GM23338 (cell line): ENCODE results near the gene EID1. TPM values are rescaled to one million over a fixed set of nuclear protein-coding genes. Genes with fewer than 3 reads are reported as not detected.

ENCODE experiments used
- ATAC-seq: fragments of 200-7000 bp; cut with Tn5 transposase; 3 replicates; pipeline ENCODE4 v1.9.1; 2020
- DNase-seq: peaks from one replicate; pipeline ENCODE4 v3.0.0-alpha.2; 2015; ENCODE audit warnings: low spot score
- H2AFZ ChIP-seq: fragments of 200-600 bp; sonication (generic); 2 replicates; pipeline ENCODE4 v1.8.0; 2016; ENCODE audit warnings: antibody characterized with exemption, mild to moderate bottlenecking, moderate library complexity
- H3F3A ChIP-seq: fragments of 200-600 bp; sonication (generic); replicated peaks from 2 replicates; pipeline ENCODE4 v1.8.0; 2017; ENCODE audit warnings: antibody characterized with exemption, mixed run types, low read depth
- H3K27ac ChIP-seq: fragments of 200-600 bp; sonication (generic); 2 replicates; pipeline ENCODE4 v1.6.1; 2016; ENCODE audit warnings: low read depth
- H3K27me3 ChIP-seq: fragments of 200-600 bp; sonication (generic); 2 replicates; pipeline ENCODE4 v1.8.0; 2016; ENCODE audit warnings: mild to moderate bottlenecking, mixed run types, moderate library complexity; ENCODE audit not compliant: insufficient read depth
- H3K36me3 ChIP-seq: fragments of 200-600 bp; sonication (generic); 2 replicates; pipeline ENCODE4 v1.8.0; 2016; ENCODE audit warnings: mild to moderate bottlenecking; ENCODE audit not compliant: insufficient read depth
- H3K4me1 ChIP-seq: fragments of 200-600 bp; sonication (generic); 2 replicates; pipeline ENCODE4 v1.8.0; 2016; ENCODE audit warnings: mild to moderate bottlenecking, moderate library complexity; ENCODE audit not compliant: insufficient read depth
- H3K4me2 ChIP-seq: fragments of 200-600 bp; sonication (generic); 2 replicates; pipeline ENCODE4 v1.7.1; 2017; ENCODE audit warnings: mixed run types
- H3K4me3 ChIP-seq: fragments of 200-600 bp; sonication (generic); 2 replicates; pipeline ENCODE4 v1.6.1; 2016; ENCODE audit warnings: mixed run types
- H3K79me2 ChIP-seq: fragments of 200-600 bp; sonication (generic); replicated peaks from 2 replicates; pipeline ENCODE4 v1.8.0; 2017; ENCODE audit warnings: mild to moderate bottlenecking; ENCODE audit not compliant: insufficient read depth
- H3K9me2 ChIP-seq: fragments of 200-600 bp; sonication (generic); 2 replicates; pipeline ENCODE4 v1.8.0; 2017; ENCODE audit not compliant: insufficient read depth
- H4K20me1 ChIP-seq: fragments of 200-600 bp; sonication (generic); replicated peaks from 2 replicates; pipeline ENCODE4 v1.8.0; 2017; ENCODE audit warnings: mild to moderate bottlenecking; ENCODE audit not compliant: insufficient read depth
- H3K27ac Mint-ChIP-seq: 2 replicates; pipeline ENCODE4 v1.8.0; 2020; ENCODE audit warnings: inconsistent platforms, mild to moderate bottlenecking, moderate library complexity, mixed read lengths
- H3K27me3 Mint-ChIP-seq: 3 replicates; pipeline ENCODE4 v1.8.0; 2022; ENCODE audit warnings: low read depth, mild to moderate bottlenecking, moderate library complexity, mixed read lengths, inconsistent platforms; ENCODE audit not compliant: insufficient read depth, poor library complexity
- H3K36me3 Mint-ChIP-seq: 3 replicates; pipeline ENCODE4 v1.8.0; 2021; ENCODE audit warnings: low read depth, mild to moderate bottlenecking, inconsistent platforms, moderate library complexity, mixed read lengths
- H3K4me1 Mint-ChIP-seq: 3 replicates; pipeline ENCODE4 v1.8.0; 2020; ENCODE audit warnings: mild to moderate bottlenecking, inconsistent platforms, mixed read lengths
- H3K4me3 Mint-ChIP-seq: 3 replicates; pipeline ENCODE4 v1.8.0; 2021; ENCODE audit warnings: moderate library complexity, mild to moderate bottlenecking, inconsistent platforms, mixed read lengths
- H3K9me3 Mint-ChIP-seq: 3 replicates; pipeline ENCODE4 v1.8.0; 2020; ENCODE audit warnings: moderate library complexity, mild to moderate bottlenecking, inconsistent platforms, mixed read lengths
- CTCF ChIP-seq, 2 experiments: fragments of 200-600 bp in 1 of 2; sonication (generic) in 1 of 2; conservative IDR thresholded peaks; 2 replicates each; pipeline versions ENCODE4 v1.5.1 to v1.6.1; 2016 to 2017; ENCODE audit warnings: antibody characterized with exemption in 2 of 2, low read depth in 2 of 2, mild to moderate bottlenecking in 2 of 2, moderate library complexity in 1 of 2
- ETS1 ChIP-seq: IDR thresholded peaks from 2 replicates; pipeline ENCODE4 v1.6.1; 2016; ENCODE audit warnings: antibody characterized with exemption
- EZH2 ChIP-seq: fragments of 200-600 bp; sonication (generic); IDR thresholded peaks from one replicate; pipeline ENCODE4 v1.8.0; 2017; ENCODE audit warnings: antibody characterized with exemption, mild to moderate bottlenecking, low read depth; ENCODE audit not compliant: unreplicated experiment
- NANOG ChIP-seq: IDR thresholded peaks from 2 replicates; pipeline ENCODE4 v1.6.1; 2016; ENCODE audit warnings: antibody characterized with exemption, borderline replicate concordance
- STAT1 ChIP-seq: IDR thresholded peaks from one replicate; pipeline ENCODE4 v1.6.1; 2016; ENCODE audit warnings: antibody characterized with exemption; ENCODE audit not compliant: unreplicated experiment
- ZNF114 ChIP-seq: fragments of 250-450 bp; sonication (Bioruptor Pico); IDR thresholded peaks from 2 replicates; pipeline ENCODE4 v1.5.0; 2020; ENCODE audit warnings: mild to moderate bottlenecking, moderate library complexity
- ZNF331 ChIP-seq: fragments of 250-450 bp; sonication (Bioruptor Pico); IDR thresholded peaks from 2 replicates; pipeline ENCODE4 v1.5.0; 2020; ENCODE audit warnings: low read depth, mild to moderate bottlenecking, moderate library complexity
- ZNF462 ChIP-seq: fragments of 250-450 bp; sonication (Bioruptor Pico); IDR thresholded peaks from 2 replicates; pipeline ENCODE4 v1.5.0; 2020; ENCODE audit warnings: mild to moderate bottlenecking, moderate library complexity
- polyA plus RNA-seq: library from polyadenylated mRNA; unstranded; fragments of >200 nt; fragmentation: Nextera tagmentation; extraction: Ambion mirVana; gene quantifications from 2 replicates; pipeline ENCODE4 v1.2.1, GENCODE V29; 2016
- total RNA-seq: library from RNA; depleted of rRNA; stranded (reverse); fragments of >200 nt; shearing (Covaris generic); gene quantifications from 2 replicates; pipeline ENCODE4 v1.2.3, GENCODE V29; 2014

EID1 gene
- total and polyA plus RNA-seq, 2 experiments from 2014 or later = 113 to 324 TPM

GRCh38 chr15:48888191-48888590 lies 10.3 kb downstream of the EID1 start:
- Mint-ChIP-seq H3K4me3 (no peak overlapping the region), H3K9me3 (no peaks in the 10 kb centered on the region), H3K36me3 (no peaks in the 10 kb centered on the region), H3K27me3 (peaks cover 3% of the 10 kb centered on the region), H3K4me1 (peaks cover 4% of the 10 kb centered on the region; the same call in 2 of the 3 replicates), H3K27ac (no peak overlapping the region)
- no peaks in the 10 kb centered on the region for H3K79me2 ChIP-seq
- no peaks in the 10 kb centered on the region for H3K36me3 ChIP-seq
- no peak overlapping the region for H3K27ac ChIP-seq
- no peaks in the 10 kb centered on the region for H3K9me2 ChIP-seq
- no peak overlapping the region for H2AFZ ChIP-seq
- no peaks in the 10 kb centered on the region for H3K27me3 ChIP-seq
- no peak overlapping the region for H3K4me2 ChIP-seq
- ATAC-seq (no peak), DNase-seq (no peak)
- TF ChIP-seq ETS1 (no peak), NANOG (no peak), ZNF114 (CRISPR knock-in tag) (no peak), CTCF (conservative IDR thresholded peaks at IDR 0.05; ENCODE audit: low read depth in 2 of 2) (no peak), ZNF462 (CRISPR knock-in tag) (no peak), EZH2 (no peak), ZNF331 (CRISPR knock-in tag) (no peak), STAT1 (no peak)
- no peak overlapping the region for H3K4me3 ChIP-seq
- no peaks in the 10 kb centered on the region for H4K20me1 ChIP-seq
- H3F3A ChIP-seq = no peaks in the 10 kb centered on the region
- H3K4me1 ChIP-seq = no peaks in the 10 kb centered on the region
